Measurements from ENCODE around the gene GABBR2. TPM values are rescaled to one million over a fixed set of nuclear protein-coding genes. Genes with fewer than 3 reads are reported as not detected.

GABBR2 gene
- total RNA-seq, 2 donors from 2014 or later = not detected

DNA sequence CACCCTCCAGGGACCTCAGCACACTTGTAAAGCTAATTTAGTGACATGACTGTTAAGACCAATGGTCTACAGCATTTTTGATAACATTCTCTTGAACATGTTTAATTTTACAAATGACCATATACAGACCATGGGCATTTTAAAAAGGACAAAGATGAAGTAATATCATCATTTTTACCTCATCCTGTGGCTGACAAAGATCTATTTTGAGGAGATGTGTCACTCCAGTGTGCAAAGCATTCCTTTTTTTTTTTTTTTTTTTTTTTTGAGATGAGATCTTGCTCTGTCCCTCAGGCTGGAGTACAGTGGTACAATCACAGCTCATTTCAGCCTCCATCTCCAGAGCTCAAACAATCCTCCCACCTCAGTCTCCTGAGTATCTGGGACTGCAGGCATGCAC, 335.1 kb downstream of the GABBR2 start:
- Histone ChIP-seq H3K36me3 (replicated peaks in 1 of 2; ENCODE audit: insufficient read depth in 1 of 2, low read depth in 2 of 2) (no peaks in the 10 kb centered on the region), H3K27me3 (no peaks in the 10 kb centered on the region), H3K4me3 (no peak overlapping the region), H3K27ac (no peak overlapping the region), H3K4me1 (peaks cover 46% of the 10 kb centered on the region), H3K9me3 (no peaks in the 10 kb centered on the region)
- no peak for ATAC-seq
- no peak for TF ChIP-seq POLR2A (IDR thresholded peaks at IDR 0.05)
- TF ChIP-seq, protein P1, sequence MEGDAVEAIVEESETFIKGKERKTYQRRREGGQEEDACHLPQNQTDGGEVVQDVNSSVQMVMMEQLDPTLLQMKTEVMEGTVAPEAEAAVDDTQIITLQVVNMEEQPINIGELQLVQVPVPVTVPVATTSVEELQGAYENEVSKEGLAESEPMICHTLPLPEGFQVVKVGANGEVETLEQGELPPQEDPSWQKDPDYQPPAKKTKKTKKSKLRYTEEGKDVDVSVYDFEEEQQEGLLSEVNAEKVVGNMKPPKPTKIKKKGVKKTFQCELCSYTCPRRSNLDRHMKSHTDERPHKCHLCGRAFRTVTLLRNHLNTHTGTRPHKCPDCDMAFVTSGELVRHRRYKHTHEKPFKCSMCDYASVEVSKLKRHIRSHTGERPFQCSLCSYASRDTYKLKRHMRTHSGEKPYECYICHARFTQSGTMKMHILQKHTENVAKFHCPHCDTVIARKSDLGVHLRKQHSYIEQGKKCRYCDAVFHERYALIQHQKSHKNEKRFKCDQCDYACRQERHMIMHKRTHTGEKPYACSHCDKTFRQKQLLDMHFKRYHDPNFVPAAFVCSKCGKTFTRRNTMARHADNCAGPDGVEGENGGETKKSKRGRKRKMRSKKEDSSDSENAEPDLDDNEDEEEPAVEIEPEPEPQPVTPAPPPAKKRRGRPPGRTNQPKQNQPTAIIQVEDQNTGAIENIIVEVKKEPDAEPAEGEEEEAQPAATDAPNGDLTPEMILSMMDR (IDR thresholded peaks at IDR 0.05) = no peak
- intact Hi-C loops (cut with DNase I) = no loop called here
- no peak for DNase-seq

- H3K36me3 ChIP-seq (replicated peaks in 1 of 2; ENCODE audit: insufficient read depth in 1 of 2, low read depth in 2 of 2) = no peaks in the 10 kb centered on the region
- no peaks in the 10 kb centered on the region for H3K9me3 ChIP-seq
- TF ChIP-seq POLR2A (IDR thresholded peaks at IDR 0.05) = no peak
- TF ChIP-seq, protein P1 (IDR thresholded peaks at IDR 0.05) = no peak
- no peak overlapping the region for H3K27ac ChIP-seq
- no peaks in the 10 kb centered on the region for H3K27me3 ChIP-seq
- H3K4me3 ChIP-seq = no peak overlapping the region
- DNase-seq (no peak), ATAC-seq (no peak)
- WGBS, 2 donors = 50 to 74% methylated on average over 3 to 7 of the region's 7 CpGs
- intact Hi-C loops (cut with DNase I) = no loop called here
- H3K4me1 ChIP-seq = peaks cover 46% of the 10 kb centered on the region
Measured at GRCh38 chr9:98372077-98372836, 336.5 kb downstream of the GABBR2 start.

DNA sequence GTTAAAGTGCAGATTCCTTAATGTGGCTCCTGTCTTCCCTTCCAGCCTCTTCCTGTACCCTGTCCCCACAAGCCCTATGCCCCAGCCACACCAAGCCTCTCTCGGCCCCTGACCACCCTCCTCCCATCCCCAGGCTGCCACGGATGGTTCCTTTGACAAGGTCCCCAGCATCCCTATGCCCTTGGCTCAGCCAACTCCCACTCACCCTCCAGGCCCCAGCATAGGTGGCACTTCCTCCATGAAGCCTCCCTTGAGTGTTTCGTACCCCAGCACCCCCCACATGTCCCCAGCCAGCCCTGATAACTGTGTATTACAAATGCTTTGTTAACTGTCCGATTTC, 337.8 kb downstream of the GABBR2 start:
- no peak for DNase-seq
- intact Hi-C loops (cut with DNase I) = no loop called here
- WGBS, 2 donors = 76 to 89% methylated on average over 4 of the region's 4 CpGs

DNA sequence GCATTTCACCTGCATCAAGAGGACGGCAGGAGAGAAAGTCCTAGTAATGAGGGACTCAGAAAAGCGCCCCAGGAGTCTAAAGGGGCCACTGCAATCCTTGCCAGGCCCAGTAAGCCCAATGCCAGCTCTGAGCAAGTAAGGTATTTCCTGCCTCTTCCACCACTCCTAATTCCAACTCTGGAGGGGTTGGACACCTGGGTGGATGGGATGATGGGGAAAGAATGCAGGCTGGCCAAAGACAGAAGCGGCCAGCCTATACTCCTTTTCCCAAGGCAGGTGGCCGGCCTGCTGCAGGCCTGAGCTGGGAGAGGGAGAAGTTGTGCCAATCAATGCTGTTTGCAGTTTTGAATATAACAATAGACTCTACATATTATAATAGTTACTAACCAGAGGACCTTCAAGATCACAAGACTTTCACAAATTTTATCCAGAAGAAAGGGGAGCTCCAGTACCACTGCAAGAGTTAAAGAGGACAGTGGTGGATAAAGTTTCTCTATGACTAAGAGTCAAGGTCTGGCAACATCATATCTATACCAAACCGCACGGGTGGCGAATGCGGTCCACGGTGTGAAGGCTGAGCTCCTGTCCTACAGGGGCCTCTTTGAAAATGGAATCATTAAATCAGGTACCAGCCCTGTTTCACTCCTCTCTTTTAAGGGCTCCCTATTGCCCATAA, 338.3 kb downstream of the GABBR2 start:
- Histone ChIP-seq H3K4me1 (peaks cover 30% of the 10 kb centered on the region), H3K27ac (no peak overlapping the region), H3K9me3 (no peaks in the 10 kb centered on the region), H3K4me3 (no peak overlapping the region), H3K36me3 (replicated peaks in 1 of 2; ENCODE audit: insufficient read depth in 1 of 2, low read depth in 2 of 2) (no peaks in the 10 kb centered on the region), H3K27me3 (no peaks in the 10 kb centered on the region)
- WGBS, 2 donors = 54 to 56% methylated on average over 9 of the region's 9 CpGs
- ATAC-seq (no peak), DNase-seq (no peak)
- TF ChIP-seq, protein P1 (IDR thresholded peaks at IDR 0.05) = no peak
- TF ChIP-seq POLR2A (IDR thresholded peaks at IDR 0.05) = no peak
- intact Hi-C loops (cut with DNase I) = no loop called here

More for the DNA sequence above, 337.8 kb downstream of the GABBR2 start:
- Histone ChIP-seq H3K36me3 (replicated peaks in 1 of 2; ENCODE audit: insufficient read depth in 1 of 2, low read depth in 2 of 2) (no peaks in the 10 kb centered on the region), H3K4me1 (peaks cover 35% of the 10 kb centered on the region), H3K9me3 (no peaks in the 10 kb centered on the region), H3K27ac (no peak overlapping the region), H3K4me3 (no peak overlapping the region), H3K27me3 (no peaks in the 10 kb centered on the region)
- no peak for TF ChIP-seq POLR2A (IDR thresholded peaks at IDR 0.05)
- TF ChIP-seq, protein P1 (IDR thresholded peaks at IDR 0.05) = no peak
- ATAC-seq = no peak
